WTC11 (cell line): ENCODE measurements around the gene NXN.

Experiments used
- CREM ChIP-seq: sonication (generic); formaldehyde crosslinking; IDR thresholded peaks from 2 replicates; pipeline ENCODE4 v1.8.1; 2022; ENCODE audit warnings: mild to moderate bottlenecking, missing genetic modification reagents, moderate library complexity
- NR3C1 ChIP-seq: sonication (generic); formaldehyde crosslinking; conservative IDR thresholded peaks from 2 replicates; pipeline ENCODE4 v1.8.1; 2023; ENCODE audit warnings: low read depth, mild to moderate bottlenecking, missing genetic modification reagents
- SMAD3 ChIP-seq: sonication (generic); formaldehyde crosslinking; IDR thresholded peaks from 2 replicates; pipeline ENCODE4 v1.8.0; 2022; ENCODE audit warnings: missing genetic modification reagents, mild to moderate bottlenecking, borderline replicate concordance
- TF ChIP-seq, protein P1 (sequence below): fragments of 200-600 bp; IDR thresholded peaks from 2 replicates; pipeline ENCODE4 v1.8.0; 2022; ENCODE audit warnings: antibody characterized with exemption

DNA sequence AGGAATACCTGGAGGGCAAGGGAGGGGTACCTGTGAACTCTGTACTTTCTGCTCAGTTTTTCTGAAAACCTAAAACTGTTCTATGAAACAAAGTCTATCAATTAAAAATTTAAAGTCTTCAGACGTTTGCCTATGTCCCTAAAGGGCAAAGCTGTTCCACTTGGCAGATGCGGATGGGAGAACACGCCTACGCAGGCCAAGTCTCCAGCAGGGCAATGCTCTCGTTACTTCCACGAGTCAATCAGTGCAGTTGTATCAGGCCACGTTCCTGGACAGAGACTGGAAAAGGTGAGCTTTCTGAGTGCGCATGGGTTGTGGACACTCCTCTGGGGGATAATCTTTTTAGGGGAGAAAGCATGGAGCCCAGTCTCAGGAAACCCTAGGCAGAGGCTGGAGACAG lies 86.6 kb downstream of the NXN start:
- TF ChIP-seq CREM (CRISPR knock-in tag) (no peak), SMAD3 (CRISPR knock-in tag) (no peak), NR3C1 (CRISPR knock-in tag) (no peak)
- TF ChIP-seq, protein P1, sequence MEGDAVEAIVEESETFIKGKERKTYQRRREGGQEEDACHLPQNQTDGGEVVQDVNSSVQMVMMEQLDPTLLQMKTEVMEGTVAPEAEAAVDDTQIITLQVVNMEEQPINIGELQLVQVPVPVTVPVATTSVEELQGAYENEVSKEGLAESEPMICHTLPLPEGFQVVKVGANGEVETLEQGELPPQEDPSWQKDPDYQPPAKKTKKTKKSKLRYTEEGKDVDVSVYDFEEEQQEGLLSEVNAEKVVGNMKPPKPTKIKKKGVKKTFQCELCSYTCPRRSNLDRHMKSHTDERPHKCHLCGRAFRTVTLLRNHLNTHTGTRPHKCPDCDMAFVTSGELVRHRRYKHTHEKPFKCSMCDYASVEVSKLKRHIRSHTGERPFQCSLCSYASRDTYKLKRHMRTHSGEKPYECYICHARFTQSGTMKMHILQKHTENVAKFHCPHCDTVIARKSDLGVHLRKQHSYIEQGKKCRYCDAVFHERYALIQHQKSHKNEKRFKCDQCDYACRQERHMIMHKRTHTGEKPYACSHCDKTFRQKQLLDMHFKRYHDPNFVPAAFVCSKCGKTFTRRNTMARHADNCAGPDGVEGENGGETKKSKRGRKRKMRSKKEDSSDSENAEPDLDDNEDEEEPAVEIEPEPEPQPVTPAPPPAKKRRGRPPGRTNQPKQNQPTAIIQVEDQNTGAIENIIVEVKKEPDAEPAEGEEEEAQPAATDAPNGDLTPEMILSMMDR: no peak
